ENCODE measurements around the gene GTF2F2.

The GTF2F2 gene

DNA sequence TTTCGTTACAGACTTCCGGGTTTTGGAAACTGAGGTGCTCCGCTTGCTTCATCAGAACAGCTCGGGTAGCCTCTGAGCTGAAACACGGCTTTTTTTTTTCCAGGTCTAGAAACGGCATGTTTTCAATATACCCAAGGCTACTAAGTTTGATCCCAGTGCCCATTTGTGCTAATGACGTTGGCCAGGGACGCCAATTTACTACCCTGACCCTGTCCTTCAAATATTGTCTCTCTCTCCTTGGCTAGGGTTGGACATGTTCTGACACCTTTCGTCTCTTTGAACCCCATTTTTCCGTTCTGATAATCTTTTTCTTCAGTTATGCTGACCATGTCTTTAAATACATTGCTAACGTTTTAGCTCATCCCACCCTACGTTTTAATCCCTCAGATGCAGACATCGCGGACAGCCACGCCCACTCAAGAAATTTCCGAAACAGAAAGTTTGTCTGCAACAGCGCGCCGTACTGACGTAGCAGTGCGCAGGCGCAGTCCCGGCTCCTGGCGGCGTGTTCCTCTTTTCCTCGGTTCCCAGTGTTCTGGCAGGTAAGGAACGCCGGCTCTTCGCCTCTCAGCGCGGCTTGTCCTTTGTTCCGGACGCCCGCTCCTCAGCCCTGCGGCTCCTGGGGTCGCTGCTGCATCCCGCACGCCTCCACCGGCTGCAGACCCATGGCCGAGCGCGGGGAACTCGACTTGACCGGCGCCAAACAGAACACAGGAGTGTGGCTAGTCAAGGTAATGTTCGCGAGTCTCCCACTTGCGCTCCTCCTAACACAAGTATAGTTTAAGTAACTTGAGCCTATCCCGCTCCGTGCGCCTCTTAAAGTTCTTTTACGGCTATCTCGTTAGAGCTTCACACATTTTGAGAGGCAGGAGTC lies at the start of gene GTF2F2:
Gene GTF2F2, plus strand, starts transcription at position 520 of the 874 bp plus-strand sequence. Its CDS starts 146 bp downstream, at position 666.
- peak; percentile 87 for DNase-seq

- DNase-seq: no peak
These were observed 46.5 kb upstream of the GTF2F2 start for GRCh38 chr13:45073809-45074208.

- DNase-seq: no peak
These were observed 45.6 kb upstream of the GTF2F2 start for GRCh38 chr13:45074721-45075120.

DNA sequence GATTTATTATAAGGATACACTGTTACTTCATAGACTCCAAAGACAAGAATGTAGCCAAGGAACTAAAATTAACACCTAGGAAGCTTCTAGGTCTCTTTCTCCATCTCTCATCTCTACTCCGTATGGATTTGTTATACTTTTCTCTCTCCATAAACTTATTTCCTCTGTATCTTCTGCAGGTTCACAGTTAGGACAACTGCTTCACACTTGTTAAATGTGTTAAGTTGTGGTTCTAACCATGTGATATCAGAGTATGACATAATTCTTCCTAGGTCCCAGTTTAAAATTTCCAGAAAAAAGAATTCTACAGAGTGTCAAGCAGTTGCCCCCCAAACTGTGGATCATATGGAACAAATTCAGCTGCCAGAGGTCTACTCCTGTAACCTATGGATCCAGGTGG lies 42.3 kb upstream of the GTF2F2 start:
- no peak for DNase-seq

- DNase-seq: no peak
These were observed 37.3 kb upstream of the GTF2F2 start for GRCh38 chr13:45082964-45083363.

- DNase-seq: no peak
These were observed 35.8 kb upstream of the GTF2F2 start for GRCh38 chr13:45084515-45084914.

DNA sequence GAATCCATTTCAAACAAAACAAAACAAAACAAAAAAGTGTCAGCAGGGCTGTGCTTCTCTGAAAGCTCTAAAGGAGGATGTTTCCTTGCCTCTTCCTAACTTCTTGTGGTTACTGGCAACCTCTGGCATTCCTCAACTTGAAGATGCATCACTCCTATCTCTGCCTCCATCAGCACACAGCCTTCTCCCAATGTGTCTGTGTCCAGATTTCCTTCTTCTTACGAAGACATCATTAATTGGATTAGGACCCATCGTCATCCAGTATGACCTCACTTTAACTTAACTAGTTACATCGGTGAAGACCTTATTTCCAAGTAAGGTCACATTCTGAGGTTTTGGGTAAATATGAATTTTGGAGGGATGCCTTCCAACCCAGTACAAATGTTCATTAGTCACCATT lies 33.8 kb upstream of the GTF2F2 start:
- no peak for DNase-seq

DNA sequence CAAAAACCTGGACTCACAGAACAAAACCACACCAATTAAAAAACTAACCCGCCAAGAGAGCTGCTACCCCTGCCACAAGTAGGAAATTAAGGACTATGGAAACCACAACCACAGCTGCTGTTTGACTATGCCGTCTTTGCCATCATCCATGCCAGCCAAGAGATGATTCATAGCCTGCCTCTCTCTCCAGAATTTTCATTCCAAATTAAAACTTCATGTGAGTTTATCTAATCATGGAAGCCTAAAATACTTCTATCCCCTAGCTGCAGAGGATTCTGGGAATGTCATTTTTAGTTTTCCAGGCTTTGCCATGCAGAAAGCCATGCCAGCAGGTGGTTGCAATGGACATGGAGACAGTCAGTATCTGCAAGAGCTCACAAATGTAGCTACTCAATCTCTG lies 27.6 kb upstream of the GTF2F2 start:
- DNase-seq: no peak

DNA sequence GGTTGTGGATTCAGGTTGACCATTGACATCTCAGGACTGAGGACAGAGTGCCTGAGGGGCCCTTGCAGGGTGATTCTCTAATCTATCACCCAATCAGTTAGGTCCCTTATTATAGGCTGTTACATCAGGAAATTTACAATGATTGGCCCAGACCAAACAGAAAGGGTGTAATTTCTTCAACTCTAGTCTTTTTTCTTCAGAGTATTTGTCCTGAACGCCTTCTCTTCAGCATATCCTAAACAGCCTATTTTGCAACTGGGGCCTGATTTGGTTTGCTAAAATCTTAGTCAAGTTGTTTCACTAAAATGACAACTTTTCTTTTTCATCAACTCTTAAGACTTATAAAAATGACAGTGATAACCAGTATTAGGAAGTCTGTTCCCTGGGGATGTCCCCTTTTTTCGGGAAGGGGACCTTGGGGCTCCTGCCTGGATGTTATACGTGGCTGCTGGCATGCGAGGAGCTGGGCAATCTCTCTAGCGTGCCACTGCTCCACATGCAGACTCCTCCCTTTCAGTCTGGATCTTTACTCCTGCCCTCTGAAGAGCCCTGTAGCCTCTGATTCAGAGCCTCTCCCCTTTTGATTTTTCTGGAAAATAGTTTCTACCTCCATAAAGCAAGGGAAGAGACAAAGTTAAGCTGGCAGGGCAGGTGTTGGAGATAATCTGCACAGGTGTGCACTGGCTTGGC lies 19.6 kb upstream of the GTF2F2 start:
- DNase-seq: no peak

DNA sequence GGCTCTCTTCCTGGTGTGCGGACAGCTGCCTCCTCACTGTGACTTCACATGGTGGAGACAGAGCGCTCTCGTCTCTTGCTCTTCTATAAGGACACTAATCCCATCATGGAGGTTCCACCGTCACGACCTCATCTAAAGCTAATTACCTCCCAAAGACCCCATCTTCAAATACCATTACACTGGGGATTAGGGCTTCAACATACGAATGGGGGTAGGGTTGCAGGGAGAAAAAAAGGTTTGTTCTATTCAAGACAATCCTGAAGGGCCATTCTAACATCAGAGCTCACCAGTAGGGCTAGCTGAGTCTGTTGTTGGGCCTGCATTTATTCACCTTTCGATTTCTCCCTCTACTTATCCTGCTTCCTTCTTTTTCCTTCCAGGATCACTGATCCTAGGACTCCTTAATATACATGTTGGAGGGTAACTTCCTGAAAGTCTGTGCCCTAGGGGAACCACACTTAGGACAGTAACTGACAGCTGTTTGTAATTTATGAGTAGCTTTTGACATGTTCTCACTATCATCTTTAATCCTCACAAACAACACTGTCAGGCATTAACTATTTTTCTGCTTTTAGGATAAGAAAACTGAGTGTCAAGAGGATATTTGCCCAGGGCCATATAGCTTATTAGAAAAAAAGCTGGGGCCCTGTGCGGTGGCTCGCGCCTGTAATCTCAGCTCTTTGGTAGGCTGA lies 18.8 kb upstream of the GTF2F2 start:
- no peak for DNase-seq

DNA sequence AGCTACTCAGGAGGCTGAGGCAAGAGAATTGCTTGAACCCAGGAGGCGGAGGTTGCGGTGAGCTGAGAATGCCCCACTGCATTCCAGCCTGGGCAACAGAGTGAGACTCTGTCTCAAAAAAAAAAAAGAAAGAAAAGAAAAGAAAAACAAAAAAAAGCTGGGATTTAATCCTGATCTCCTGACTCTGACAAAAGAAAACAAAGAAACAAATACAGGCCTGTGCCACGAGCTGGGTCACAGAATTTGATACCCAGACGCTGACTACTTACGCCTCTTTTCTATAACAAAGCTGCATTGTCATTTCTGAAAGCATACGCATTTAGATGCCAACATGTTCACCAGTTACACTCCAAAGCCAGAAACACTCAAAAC lies 18.2 kb upstream of the GTF2F2 start:
- DNase-seq: no peak

DNA sequence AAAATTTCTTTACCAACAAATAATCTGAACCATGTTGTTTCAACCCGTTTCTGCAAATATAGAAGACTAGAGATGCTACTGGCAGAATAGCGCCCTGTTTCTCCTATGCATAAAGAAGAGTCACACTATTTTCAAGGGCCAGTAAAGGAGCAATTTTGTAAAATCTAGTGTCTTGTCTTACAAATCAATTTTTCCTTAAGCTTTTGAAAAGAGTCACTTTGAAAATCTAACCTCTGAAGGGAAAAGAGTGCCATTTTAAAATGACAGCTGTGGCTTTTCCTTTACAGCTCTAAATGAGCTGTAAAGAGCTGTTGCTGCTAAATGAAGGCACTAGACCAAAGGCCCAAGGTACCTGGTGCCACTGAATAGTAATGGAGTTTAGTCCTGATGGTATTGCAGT lies 16.9 kb upstream of the GTF2F2 start:
- no peak for DNase-seq

DNA sequence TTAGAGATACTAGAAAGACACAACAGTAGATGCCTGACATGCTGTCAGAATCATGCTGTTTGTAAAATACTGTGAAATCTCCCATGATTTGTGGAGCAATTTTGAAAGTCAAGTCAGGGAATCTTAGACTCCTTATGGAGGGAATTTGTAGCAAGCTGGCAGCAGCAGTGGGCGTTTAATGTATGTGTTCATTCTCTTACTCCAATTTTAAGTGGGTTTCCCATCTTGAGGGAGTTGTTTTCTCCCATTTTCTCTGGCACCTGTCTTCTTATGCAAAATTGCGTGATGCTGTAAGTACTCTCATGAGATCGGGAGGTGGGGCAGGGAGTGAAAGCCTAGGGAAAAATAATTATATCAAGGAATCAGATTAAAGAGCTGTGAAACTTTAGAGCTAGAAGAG lies 16.0 kb upstream of the GTF2F2 start:
- DNase-seq: no peak

- DNase-seq: no peak
These were observed 14.4 kb upstream of the GTF2F2 start for GRCh38 chr13:45105895-45106294.

DNA sequence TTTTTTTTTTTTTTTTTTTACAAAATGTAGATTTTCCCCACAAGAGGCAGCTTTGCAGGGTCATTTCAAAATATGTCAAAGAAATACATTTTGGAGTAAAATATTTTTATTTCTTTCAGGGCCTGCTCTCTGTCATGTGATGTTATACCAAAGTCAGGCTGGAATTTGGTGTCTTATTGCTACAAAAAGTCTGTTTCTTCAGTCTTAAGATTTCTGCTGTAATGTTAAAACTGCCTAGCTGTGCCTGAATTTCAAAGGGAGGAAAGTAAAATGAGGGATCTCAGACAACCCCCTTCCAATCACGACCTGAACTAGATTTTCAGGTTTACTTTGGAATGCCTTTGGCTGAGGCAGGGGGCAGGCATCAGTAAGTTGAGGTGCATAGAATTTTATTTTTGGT lies 12.8 kb upstream of the GTF2F2 start:
- no peak for DNase-seq

DNA sequence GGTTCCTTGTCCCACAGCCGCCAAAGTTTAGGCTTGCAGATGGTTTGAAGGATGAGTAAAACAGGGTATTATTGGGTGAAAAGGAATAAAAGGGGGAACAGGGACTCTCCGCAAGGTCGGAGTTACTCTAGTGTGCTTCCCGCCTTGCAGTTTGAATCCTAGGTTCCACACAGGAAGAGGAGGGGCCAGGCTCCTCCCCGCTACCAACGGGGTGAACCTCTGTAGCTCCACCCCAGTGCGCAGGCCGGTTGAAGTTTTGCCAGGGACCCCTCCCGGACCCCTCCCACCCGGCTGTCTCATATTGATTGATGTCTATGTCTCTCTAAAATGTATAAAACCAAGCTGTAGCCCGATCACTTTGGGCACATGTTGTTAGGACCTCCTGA lies 11.6 kb upstream of the GTF2F2 start:
- no peak for DNase-seq

DNA sequence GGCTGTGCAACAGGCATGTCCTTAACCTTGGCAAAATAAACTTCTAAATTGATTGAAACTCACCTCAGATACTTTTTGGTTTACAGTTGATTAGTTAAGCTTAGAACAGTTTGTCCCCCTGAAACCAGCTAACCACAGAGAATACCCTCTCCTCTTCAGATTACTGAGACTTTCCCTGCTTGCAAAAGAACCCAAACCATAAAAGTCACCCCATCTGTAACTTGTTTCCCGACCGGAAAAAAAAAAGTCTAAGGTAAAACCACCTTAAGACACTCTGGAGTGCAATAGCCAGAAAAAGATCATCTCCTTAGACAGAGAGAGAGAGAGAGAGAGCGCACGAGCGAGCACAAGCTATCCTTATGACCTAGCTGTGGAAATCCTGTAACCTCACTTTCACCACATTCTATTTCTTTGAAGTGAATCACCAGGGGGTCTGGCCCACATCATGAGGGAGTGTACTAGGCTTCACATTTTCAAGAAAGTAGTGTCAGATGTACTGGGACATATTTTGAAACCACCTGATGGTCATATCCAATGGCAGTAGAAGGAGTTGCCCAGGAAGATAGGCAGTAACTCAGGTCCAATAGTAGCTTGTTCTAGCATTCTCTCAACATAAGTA lies 11.1 kb upstream of the GTF2F2 start:
- DNase-seq: no peak

- no peak for DNase-seq
These were observed 6.8 kb upstream of the GTF2F2 start for GRCh38 chr13:45113233-45114224.

- DNase-seq: peak; percentile 54
These were observed 780 bp upstream of the GTF2F2 start for GRCh38 chr13:45119469-45119990.

DNA sequence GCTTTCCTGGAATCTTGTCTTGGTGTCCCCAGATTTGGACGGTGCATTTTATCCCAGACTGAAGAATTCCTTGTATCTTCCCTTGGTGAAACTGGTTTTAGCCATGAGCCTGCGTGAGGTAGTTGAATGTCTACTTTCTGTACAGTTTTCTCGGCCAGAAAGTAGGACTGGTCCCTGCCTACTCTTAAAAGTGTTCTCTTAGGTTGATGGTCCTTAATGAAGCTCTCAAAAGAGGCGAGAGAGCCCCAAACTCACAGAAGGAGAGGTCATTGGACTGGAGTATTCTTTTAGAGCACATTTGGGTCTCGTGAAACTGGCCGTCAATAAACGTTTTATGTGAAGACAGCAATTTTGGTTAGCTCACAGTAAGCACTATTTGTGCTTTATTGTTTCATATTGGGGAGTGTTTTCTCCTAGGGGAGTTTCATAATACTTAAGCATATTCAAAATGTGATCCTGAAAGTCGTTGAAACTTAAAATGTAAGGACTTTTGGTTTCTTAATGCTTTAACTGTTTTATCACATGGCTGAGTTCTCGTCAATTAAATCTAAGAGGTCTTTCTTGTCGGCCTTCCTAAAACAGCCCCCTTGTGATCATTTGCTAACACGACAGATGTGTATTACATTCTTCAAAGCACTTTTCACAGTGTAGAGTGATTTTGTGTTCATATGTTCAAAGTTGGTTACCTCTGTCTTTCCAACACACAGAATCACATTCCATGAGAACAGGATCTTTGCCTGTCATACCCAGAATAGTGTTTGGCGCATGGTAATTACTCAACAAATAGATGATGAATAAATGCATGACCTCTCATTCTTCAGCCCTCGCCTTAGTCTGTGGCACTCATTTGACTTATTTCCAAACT lies 889 bp downstream of the GTF2F2 start:
- DNase-seq: no peak

GRCh38 chr13:45122941-45123340 lies 2.6 kb downstream of the GTF2F2 start:
- no peak for DNase-seq

Measured in activated CD8-positive, alpha-beta memory T cell treated with anti-CD3 and anti-CD28 coated beads, Interleukin-2, amount 50 U/mL, for 4 hours (primary cell).